ENCODE results near the gene YOD1.
A peak's percentile ranks its signal among the peaks of the same experiment; 100 is the strongest.

YOD1 gene

DNA sequence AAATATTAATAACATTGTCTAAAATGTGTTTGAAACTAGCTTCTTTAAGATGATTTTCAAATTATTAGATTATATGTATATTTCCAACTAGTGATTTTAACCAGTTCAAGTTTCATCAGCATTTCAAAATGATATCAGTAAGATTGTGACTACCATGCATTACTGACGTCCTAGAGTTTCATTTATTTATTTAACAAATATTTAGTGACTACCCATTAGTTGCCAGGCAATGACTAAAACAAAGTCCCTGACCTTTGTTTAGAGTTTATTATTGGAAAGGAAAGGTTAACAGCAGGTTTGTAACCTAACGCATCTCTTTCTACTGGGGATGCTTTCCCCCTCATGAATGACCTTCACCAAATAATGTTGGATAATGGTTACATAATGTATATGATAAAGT, 30.1 kb upstream of the YOD1 start:
- in situ Hi-C loops (cut with HindIII; ENCODE audit: low sequenced_read_pairs) = no loop called here
- no peak overlapping the region for H3K4me3 ChIP-seq (ENCODE audit: low read depth, low read length)
- DNase-seq (ENCODE audit: low read depth) = no peak
- TF ChIP-seq, protein P1, sequence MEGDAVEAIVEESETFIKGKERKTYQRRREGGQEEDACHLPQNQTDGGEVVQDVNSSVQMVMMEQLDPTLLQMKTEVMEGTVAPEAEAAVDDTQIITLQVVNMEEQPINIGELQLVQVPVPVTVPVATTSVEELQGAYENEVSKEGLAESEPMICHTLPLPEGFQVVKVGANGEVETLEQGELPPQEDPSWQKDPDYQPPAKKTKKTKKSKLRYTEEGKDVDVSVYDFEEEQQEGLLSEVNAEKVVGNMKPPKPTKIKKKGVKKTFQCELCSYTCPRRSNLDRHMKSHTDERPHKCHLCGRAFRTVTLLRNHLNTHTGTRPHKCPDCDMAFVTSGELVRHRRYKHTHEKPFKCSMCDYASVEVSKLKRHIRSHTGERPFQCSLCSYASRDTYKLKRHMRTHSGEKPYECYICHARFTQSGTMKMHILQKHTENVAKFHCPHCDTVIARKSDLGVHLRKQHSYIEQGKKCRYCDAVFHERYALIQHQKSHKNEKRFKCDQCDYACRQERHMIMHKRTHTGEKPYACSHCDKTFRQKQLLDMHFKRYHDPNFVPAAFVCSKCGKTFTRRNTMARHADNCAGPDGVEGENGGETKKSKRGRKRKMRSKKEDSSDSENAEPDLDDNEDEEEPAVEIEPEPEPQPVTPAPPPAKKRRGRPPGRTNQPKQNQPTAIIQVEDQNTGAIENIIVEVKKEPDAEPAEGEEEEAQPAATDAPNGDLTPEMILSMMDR (IDR thresholded peaks at IDR 0.05; ENCODE audit: low read depth, low read length, missing control alignments) = no peak

DNA sequence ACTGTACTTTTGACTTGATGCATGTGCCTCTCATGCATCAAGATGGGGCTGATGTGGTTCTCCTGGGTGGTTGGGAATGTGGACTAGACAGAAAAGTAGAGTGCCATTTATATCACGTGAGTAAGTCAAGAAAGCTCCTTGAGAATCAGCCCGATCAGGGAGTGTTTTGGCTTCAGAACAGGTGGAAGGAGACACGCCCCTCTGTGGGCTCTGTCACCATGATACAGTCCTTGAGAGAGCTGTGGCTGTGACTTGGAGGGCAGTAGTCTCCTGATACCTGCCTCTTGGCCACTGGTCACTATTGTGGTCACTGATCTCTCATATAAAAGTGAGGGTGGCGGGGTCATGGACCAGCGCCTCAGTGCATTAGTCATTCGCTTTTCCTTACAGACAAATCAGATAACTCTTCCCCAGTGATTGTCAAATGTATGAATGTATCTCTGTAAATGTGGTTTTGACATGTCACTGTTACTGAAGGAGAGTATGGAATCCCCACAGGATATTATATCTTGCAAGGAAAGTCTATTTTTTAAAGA, 28.8 kb upstream of the YOD1 start:
- TF ChIP-seq, protein P1 (IDR thresholded peaks at IDR 0.05; ENCODE audit: low read depth, low read length, missing control alignments) = no peak
- in situ Hi-C loops (cut with HindIII; ENCODE audit: low sequenced_read_pairs) = no loop called here
- no peak overlapping the region for H3K4me3 ChIP-seq (ENCODE audit: low read depth, low read length)
- DNase-seq (ENCODE audit: low read depth) = no peak

DNA sequence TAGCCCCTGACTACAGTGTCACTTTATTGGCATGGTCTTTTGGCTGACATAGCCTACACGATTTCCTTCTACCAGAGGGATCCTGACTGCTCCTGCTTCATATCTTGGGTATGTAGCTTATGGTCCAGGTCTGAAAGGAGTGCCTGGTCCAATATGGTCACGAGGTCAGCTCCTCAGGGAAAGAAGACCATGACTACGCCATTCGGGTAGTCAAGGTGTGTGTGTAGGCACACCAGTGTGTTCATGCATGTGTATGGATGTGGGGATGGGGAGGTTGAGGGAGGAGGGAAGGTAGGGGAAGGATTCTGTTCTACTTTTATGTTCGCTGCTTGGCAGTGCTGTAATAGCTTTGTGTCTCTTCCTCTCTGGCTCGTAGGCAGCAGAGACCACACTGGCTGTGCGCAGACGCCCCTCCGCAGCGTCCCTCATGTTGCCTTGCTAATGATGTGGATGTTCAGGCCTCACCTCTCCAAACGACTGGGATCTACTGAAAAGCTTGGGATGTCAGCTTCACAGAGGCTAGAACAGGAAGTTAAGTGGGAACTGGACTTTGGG, 27.6 kb upstream of the YOD1 start:
- DNase-seq (ENCODE audit: low read depth) = no peak
- in situ Hi-C loops (cut with HindIII; ENCODE audit: low sequenced_read_pairs) = no loop called here
- H3K4me3 ChIP-seq (ENCODE audit: low read depth, low read length) = no peak overlapping the region
- TF ChIP-seq, protein P1 (IDR thresholded peaks at IDR 0.05; ENCODE audit: low read depth, low read length, missing control alignments) = no peak

DNA sequence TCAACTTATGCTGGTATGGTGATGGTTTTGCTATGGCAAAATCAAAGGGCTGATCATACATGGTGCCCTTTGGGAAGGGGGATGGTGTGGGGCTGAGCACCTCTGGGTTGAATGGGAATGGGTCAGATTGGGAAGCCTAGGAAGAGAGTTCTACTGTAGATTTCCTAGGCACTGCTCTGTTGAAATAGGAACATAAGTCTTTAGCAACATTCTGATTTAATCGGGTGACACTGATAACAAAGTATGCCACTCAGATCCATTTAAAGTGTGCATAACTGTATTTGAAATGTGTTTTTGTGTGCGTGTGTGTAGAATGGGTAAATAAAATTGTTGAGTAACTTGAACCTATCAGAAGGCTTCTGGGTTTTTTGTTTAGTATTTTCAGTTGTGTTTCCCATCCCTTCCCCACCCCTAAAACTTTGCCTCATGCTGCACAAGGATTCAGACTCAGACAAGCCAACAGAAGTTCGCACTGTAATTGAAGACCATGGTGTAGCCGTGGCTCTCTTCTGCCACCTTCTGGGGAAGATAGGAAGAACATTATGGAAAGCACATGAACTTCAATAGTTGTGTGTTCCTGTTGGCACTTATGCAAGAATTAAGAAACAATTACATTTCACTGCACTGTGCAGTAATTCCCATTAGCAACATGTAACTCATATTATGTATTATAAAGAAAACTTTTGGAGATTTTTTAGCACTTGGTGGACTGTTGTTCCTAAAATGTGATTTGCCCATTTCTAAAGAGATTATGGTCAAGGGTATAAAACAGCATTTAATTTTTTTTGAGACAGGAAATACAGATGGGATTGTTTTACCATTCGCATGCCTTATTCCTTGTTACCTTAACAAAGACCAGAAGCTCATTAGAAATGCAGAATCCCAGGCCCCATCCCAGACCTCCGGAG, 26.7 kb upstream of the YOD1 start:
- in situ Hi-C loops (cut with HindIII; ENCODE audit: low sequenced_read_pairs) = no loop called here
- TF ChIP-seq, protein P1 (IDR thresholded peaks at IDR 0.05; ENCODE audit: low read depth, low read length, missing control alignments) = peak; percentile 94
- no peak overlapping the region for H3K4me3 ChIP-seq (ENCODE audit: low read depth, low read length)
- DNase-seq (ENCODE audit: low read depth) = peak; percentile 76

DNA sequence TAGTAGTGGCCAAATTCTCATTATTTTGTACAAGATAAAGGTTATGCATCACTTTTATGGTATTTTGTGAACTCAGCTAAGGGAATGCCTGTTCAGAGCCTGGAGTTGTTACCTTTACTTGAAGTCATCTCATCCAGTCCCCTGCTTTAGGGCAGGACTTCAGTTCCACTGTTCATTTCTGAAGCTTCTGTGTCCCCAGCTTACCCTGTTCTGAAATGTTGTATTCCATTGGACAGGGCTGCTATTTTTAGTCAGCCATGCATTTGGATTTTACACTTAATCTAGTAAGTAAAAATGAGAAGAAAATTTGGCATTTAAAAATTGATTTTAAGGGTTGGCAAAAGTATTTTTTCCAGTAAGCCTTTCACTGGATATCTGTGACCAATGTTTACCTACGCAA, 26.0 kb upstream of the YOD1 start:
- no peak for DNase-seq (ENCODE audit: low read depth)
- TF ChIP-seq, protein P1 (IDR thresholded peaks at IDR 0.05; ENCODE audit: low read depth, low read length, missing control alignments) = no peak
- no peak overlapping the region for H3K4me3 ChIP-seq (ENCODE audit: low read depth, low read length)
- in situ Hi-C loops (cut with HindIII; ENCODE audit: low sequenced_read_pairs) = no loop called here

DNA sequence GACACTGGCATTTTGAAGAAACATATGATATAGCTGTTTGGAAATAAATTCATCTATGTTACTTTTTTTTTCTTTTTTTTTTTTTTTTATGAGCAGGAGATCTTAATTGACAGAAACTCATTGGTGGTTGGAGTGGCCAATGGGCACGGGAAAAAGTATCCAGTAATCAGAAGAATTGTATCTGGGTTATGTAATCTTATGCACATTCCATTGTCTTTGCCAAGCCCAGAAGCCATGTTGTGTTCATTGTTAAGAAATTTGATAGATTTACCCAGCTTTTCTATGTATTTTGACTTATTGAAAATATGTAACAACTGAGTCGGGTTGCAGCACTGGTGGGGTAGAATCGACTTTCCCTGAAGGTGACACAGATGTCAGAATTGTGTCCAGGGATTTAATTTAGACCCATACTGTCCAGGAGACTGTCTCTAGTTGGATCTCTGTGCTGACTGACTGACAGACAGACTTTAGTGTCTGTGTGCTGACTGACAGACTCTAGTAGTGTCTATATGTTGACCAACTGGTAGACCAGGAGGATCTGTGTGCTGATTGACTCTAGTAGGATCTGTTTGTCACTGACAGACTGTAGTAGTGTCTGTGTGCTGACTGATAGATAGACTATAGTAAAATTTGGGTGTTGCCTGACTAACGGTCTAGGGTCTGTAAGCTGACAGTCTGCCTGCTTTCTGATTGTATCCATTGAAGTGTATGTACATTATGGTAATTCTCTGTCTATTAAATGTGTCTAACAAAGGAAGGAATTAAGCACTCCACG, 25.4 kb upstream of the YOD1 start:
- TF ChIP-seq, protein P1 (IDR thresholded peaks at IDR 0.05; ENCODE audit: low read depth, low read length, missing control alignments) = no peak
- in situ Hi-C loops (cut with HindIII; ENCODE audit: low sequenced_read_pairs) = no loop called here
- no peak overlapping the region for H3K4me3 ChIP-seq (ENCODE audit: low read depth, low read length)
- DNase-seq (ENCODE audit: low read depth) = no peak
